Endothelial cell (in vitro differentiated cells): ENCODE measurements around the gene TTC39B. TPM values are rescaled to one million over a fixed set of nuclear protein-coding genes. Genes with fewer than 3 reads are reported as not detected.

ENCODE experiments used
- DNase-seq: peaks from one replicate; pipeline ENCODE4 v3.0.0; 2021; ENCODE audit warnings: low spot score
- H3K27ac Mint-ChIP-seq: one replicate; pipeline ENCODE4 v1.8.0; 2021; ENCODE audit warnings: mixed read lengths, inconsistent platforms; ENCODE audit not compliant: unreplicated experiment
- H3K27me3 Mint-ChIP-seq: one replicate; pipeline ENCODE4 v1.8.0; 2021; ENCODE audit warnings: mild to moderate bottlenecking, moderate library complexity, mixed read lengths, inconsistent platforms; ENCODE audit not compliant: unreplicated experiment
- H3K36me3 Mint-ChIP-seq: one replicate; pipeline ENCODE4 v1.8.0; 2021; ENCODE audit warnings: mild to moderate bottlenecking, low read depth, mixed read lengths, inconsistent platforms; ENCODE audit not compliant: unreplicated experiment
- H3K4me1 Mint-ChIP-seq: one replicate; pipeline ENCODE4 v1.8.0; 2021; ENCODE audit warnings: mild to moderate bottlenecking, mixed read lengths, inconsistent platforms; ENCODE audit not compliant: unreplicated experiment
- H3K4me3 Mint-ChIP-seq: one replicate; pipeline ENCODE4 v1.8.0; 2021; ENCODE audit warnings: mild to moderate bottlenecking, mixed read lengths, inconsistent platforms; ENCODE audit not compliant: unreplicated experiment
- H3K9me3 Mint-ChIP-seq: one replicate; pipeline ENCODE4 v1.8.0; 2021; ENCODE audit warnings: mixed read lengths, inconsistent platforms; ENCODE audit not compliant: unreplicated experiment
- total RNA-seq: library from RNA; stranded (reverse); fragmentation: NEBNext Ultra II Directional; extraction: Animal tissue kit (Norgen Biotek cat#: 25700); gene quantifications from one replicate; pipeline ENCODE4 v1.2.1, GENCODE V29; 2021; ENCODE audit not compliant: unreplicated experiment
- TF ChIP-seq, protein P1 (sequence below): fragments of 200-600 bp; sonication (generic); IDR thresholded peaks from one replicate; pipeline ENCODE4 v1.5.0; 2021; ENCODE audit warnings: antibody characterized with exemption; ENCODE audit not compliant: unreplicated experiment

The TTC39B gene
- total RNA-seq, 1 donor from 2014 or later, result 10.3 TPM

DNA sequence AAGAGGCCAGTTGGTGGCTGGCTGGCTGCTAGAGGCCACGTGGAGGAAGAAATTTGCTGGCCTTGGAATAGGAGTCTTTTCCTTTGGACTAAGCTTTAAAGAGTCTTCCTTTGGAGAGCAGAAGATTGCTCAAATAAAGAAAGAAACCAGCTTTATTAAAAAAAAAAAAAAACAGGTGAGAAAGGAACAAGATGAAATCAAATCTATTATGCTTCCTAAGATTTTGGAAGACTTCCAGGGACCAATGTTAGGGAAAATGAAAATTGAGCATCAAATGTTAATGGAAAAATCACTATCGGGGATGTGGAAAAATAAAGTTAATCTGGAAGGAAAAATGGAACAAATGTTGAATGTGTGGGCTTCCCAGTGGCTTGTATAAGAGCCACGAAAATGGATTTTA is 153.1 kb downstream of the TTC39B start:
- DNase-seq, result no peak
- no peaks in the 10 kb centered on the region for H3K4me1 Mint-ChIP-seq
- H3K27me3 Mint-ChIP-seq, result no peaks in the 10 kb centered on the region
- H3K27ac Mint-ChIP-seq, result no peak overlapping the region
- H3K9me3 Mint-ChIP-seq, result no peaks in the 10 kb centered on the region
- no peaks in the 10 kb centered on the region for H3K36me3 Mint-ChIP-seq
- H3K4me3 Mint-ChIP-seq, result no peak overlapping the region
- TF ChIP-seq, protein P1, sequence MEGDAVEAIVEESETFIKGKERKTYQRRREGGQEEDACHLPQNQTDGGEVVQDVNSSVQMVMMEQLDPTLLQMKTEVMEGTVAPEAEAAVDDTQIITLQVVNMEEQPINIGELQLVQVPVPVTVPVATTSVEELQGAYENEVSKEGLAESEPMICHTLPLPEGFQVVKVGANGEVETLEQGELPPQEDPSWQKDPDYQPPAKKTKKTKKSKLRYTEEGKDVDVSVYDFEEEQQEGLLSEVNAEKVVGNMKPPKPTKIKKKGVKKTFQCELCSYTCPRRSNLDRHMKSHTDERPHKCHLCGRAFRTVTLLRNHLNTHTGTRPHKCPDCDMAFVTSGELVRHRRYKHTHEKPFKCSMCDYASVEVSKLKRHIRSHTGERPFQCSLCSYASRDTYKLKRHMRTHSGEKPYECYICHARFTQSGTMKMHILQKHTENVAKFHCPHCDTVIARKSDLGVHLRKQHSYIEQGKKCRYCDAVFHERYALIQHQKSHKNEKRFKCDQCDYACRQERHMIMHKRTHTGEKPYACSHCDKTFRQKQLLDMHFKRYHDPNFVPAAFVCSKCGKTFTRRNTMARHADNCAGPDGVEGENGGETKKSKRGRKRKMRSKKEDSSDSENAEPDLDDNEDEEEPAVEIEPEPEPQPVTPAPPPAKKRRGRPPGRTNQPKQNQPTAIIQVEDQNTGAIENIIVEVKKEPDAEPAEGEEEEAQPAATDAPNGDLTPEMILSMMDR, result no peak

GRCh38 chr9:15150939-15151338 is 156.1 kb downstream of the TTC39B start:
- H3K27me3 Mint-ChIP-seq, result no peaks in the 10 kb centered on the region
- H3K4me3 Mint-ChIP-seq, result no peak overlapping the region
- no peaks in the 10 kb centered on the region for H3K4me1 Mint-ChIP-seq
- TF ChIP-seq, protein P1, result no peak
- no peak for DNase-seq
- H3K27ac Mint-ChIP-seq, result no peak overlapping the region
- H3K9me3 Mint-ChIP-seq, result no peaks in the 10 kb centered on the region
- H3K36me3 Mint-ChIP-seq, result no peaks in the 10 kb centered on the region

DNA sequence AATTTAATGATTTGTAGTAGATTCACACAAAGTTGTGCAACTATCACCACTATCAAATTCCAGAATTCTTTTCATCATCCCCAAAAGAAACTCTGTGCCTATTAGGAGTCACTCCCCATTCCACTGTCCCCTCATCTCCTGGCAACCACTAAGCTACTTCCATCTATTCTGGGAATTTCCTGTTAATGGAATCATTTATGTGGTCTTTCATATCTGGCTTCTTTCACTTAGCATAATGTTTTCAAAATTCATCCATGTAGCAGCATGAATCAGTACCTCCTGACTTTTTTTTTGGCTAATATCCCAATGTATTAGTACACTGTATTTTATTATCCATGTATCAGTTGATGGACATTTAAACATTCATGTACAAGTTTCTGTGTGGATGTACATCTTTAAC is 157.6 kb downstream of the TTC39B start:
- no peaks in the 10 kb centered on the region for H3K27me3 Mint-ChIP-seq
- TF ChIP-seq, protein P1, result no peak
- no peak overlapping the region for H3K27ac Mint-ChIP-seq
- no peak overlapping the region for H3K4me3 Mint-ChIP-seq
- no peaks in the 10 kb centered on the region for H3K9me3 Mint-ChIP-seq
- no peaks in the 10 kb centered on the region for H3K4me1 Mint-ChIP-seq
- H3K36me3 Mint-ChIP-seq, result no peaks in the 10 kb centered on the region
- DNase-seq, result no peak

DNA sequence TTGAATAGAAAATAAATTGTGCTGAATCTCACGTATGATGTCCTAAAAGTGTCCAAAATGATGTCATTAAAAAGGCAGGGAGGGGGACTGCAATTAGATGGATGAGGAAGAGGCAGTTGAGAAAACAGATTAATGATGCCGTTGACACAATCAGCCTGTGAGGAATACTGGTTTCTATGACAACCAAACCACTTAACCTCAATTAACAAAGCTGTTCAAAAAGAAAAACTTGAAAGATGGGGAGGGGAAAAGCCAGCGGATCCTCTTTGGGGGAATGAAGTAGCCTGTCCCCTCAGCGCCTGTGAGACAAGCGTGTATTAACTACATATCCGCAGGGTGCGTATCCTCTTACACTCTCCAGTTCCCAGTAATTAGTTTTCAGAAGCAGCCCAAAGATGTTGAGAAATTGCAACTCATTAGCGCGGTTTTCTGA is 160.7 kb downstream of the TTC39B start:
- H3K36me3 Mint-ChIP-seq, result no peaks in the 10 kb centered on the region
- no peak for DNase-seq
- H3K27ac Mint-ChIP-seq, result no peak overlapping the region
- TF ChIP-seq, protein P1, result no peak
- H3K4me3 Mint-ChIP-seq, result no peak overlapping the region
- H3K9me3 Mint-ChIP-seq, result no peaks in the 10 kb centered on the region
- no peaks in the 10 kb centered on the region for H3K4me1 Mint-ChIP-seq
- H3K27me3 Mint-ChIP-seq, result no peaks in the 10 kb centered on the region

GRCh38 chr9:15144622-15145061 is 162.4 kb downstream of the TTC39B start:
- no peak overlapping the region for H3K27ac Mint-ChIP-seq
- H3K9me3 Mint-ChIP-seq, result no peaks in the 10 kb centered on the region
- no peaks in the 10 kb centered on the region for H3K4me1 Mint-ChIP-seq
- no peak for DNase-seq
- no peaks in the 10 kb centered on the region for H3K36me3 Mint-ChIP-seq
- no peak overlapping the region for H3K4me3 Mint-ChIP-seq
- TF ChIP-seq, protein P1, result no peak
- H3K27me3 Mint-ChIP-seq, result no peaks in the 10 kb centered on the region
